HepG2 (cell line): ENCODE measurements around the gene TLCD3B. TPM values are rescaled to one million over a fixed set of nuclear protein-coding genes. Genes with fewer than 3 reads are reported as not detected.

Source experiments
- HNF1B ChIP-seq: sonication (generic); formaldehyde crosslinking; IDR thresholded peaks from 2 replicates; pipeline ENCODE4 v1.5.1; 2020; ENCODE audit warnings: mild to moderate bottlenecking, moderate library complexity, missing genetic modification reagents
- HNF4G ChIP-seq, 2 experiments: sonication (generic) in 1 of 2; formaldehyde crosslinking in 1 of 2; IDR thresholded peaks; 2 replicates each; pipeline versions ENCODE4 v1.4.0 to v1.6.1; 2011 to 2020; ENCODE audit warnings: borderline replicate concordance in 2 of 2, low read depth in 2 of 2, mild to moderate bottlenecking in 2 of 2, low read length in 1 of 2, missing genetic modification reagents in 1 of 2, moderate library complexity in 1 of 2
- LCORL ChIP-seq, 2 experiments: fragments of 450-650 bp in 1 of 2; sonication (generic) in 1 of 2; formaldehyde crosslinking in 1 of 2; IDR thresholded peaks; 2 replicates each; pipeline versions ENCODE4 v1.5.0 to v1.6.1; 2017 to 2020; ENCODE audit warnings: antibody characterized with exemption in 1 of 2, missing genetic modification reagents in 1 of 2
- NFYB ChIP-seq: sonication (generic); formaldehyde crosslinking; IDR thresholded peaks from 2 replicates; pipeline ENCODE4 v1.4.0; 2020; ENCODE audit warnings: missing genetic modification reagents
- PHF8 ChIP-seq: sonication (generic); formaldehyde crosslinking; IDR thresholded peaks from 2 replicates; pipeline ENCODE4 v1.5.0; 2020; ENCODE audit warnings: missing genetic modification reagents
- SMAD3 ChIP-seq: sonication (generic); formaldehyde crosslinking; IDR thresholded peaks from 2 replicates; pipeline ENCODE4 v1.4.0; 2020; ENCODE audit warnings: missing genetic modification reagents
- SMARCC2 ChIP-seq: fragments of 450-650 bp; IDR thresholded peaks from 2 replicates; pipeline ENCODE4 v1.6.1; 2017; ENCODE audit warnings: antibody characterized with exemption, mild to moderate bottlenecking
- TBX3 ChIP-seq: fragments of 450-650 bp; IDR thresholded peaks from 2 replicates; pipeline ENCODE4 v1.6.1; 2017; ENCODE audit warnings: antibody characterized with exemption, mild to moderate bottlenecking, inconsistent platforms, borderline replicate concordance
- THAP9 ChIP-seq: sonication (generic); formaldehyde crosslinking; IDR thresholded peaks from 2 replicates; pipeline ENCODE4; 2020; ENCODE audit warnings: missing genetic modification reagents, mild to moderate bottlenecking, borderline replicate concordance
- TRAFD1 ChIP-seq: sonication (generic); formaldehyde crosslinking; IDR thresholded peaks from 2 replicates; pipeline ENCODE4 v1.5.1; 2020; ENCODE audit warnings: missing genetic modification reagents, mild to moderate bottlenecking, borderline replicate concordance
- ZBTB20 ChIP-seq: sonication (generic); formaldehyde crosslinking; IDR thresholded peaks from 2 replicates; pipeline ENCODE4 v1.8.1; 2023; ENCODE audit warnings: missing genetic modification reagents, low read depth, mild to moderate bottlenecking, borderline replicate concordance
- ZBTB43 ChIP-seq: sonication (generic); formaldehyde crosslinking; conservative IDR thresholded peaks from 2 replicates; pipeline ENCODE4 v1.4.0; 2020; ENCODE audit warnings: missing genetic modification reagents
- ZFY ChIP-seq: sonication (generic); formaldehyde crosslinking; IDR thresholded peaks from 2 replicates; pipeline ENCODE4 v1.4.0; 2020; ENCODE audit warnings: missing genetic modification reagents
- ZNF136 ChIP-seq: sonication (generic); formaldehyde crosslinking; IDR thresholded peaks from 2 replicates; pipeline ENCODE4 v1.8.1; 2022; ENCODE audit warnings: low read depth, mild to moderate bottlenecking, moderate library complexity, missing genetic modification reagents
- ZNF143 ChIP-seq: sonication (generic); formaldehyde crosslinking; IDR thresholded peaks from 2 replicates; pipeline ENCODE4 v1.4.0; 2020; ENCODE audit warnings: missing genetic modification reagents
- ZNF207 ChIP-seq: fragments of 450-650 bp; IDR thresholded peaks from 2 replicates; pipeline ENCODE4 v1.6.1; 2016; ENCODE audit warnings: antibody characterized with exemption, borderline replicate concordance
- ZNF567 ChIP-seq: sonication (generic); formaldehyde crosslinking; IDR thresholded peaks from 2 replicates; pipeline ENCODE4 v1.8.1; 2023; ENCODE audit warnings: mild to moderate bottlenecking, missing genetic modification reagents, borderline replicate concordance
- ZNF891 ChIP-seq: sonication (generic); formaldehyde crosslinking; IDR thresholded peaks from 2 replicates; pipeline ENCODE4 v1.5.0; 2020; ENCODE audit warnings: mild to moderate bottlenecking, missing genetic modification reagents
- ZSCAN21 ChIP-seq: sonication (generic); formaldehyde crosslinking; IDR thresholded peaks from 2 replicates; pipeline ENCODE4 v1.8.0; 2022; ENCODE audit warnings: mild to moderate bottlenecking, missing genetic modification reagents, moderate library complexity, borderline replicate concordance
- polyA plus RNA-seq, 8 experiments: library from polyadenylated mRNA; depleted of rRNA in 3 of 8; stranded (reverse) in 7 of 8; unstranded in 1 of 8; fragments of >200 nt; fragmentation: Illumina TruSeq in 4 of 8; extraction: Trizol in 4 of 8; gene quantifications; 2 replicates each; pipeline versions ENCODE4 v1.2.1 to v1.2.3, GENCODE V29; 2011 to 2016; ENCODE audit warnings: low read depth in 4 of 8, missing spikeins in 1 of 8, mixed read lengths in 1 of 8; ENCODE audit not compliant: insufficient read depth in 1 of 8
- total RNA-seq, 5 experiments: library from RNA; depleted of rRNA; stranded (reverse); fragments of >200 nt; fragmentation: Illumina TruSeq; extraction: Trizol; gene quantifications; 2 replicates each; pipeline ENCODE4 v1.2.3, GENCODE V29; 2016; ENCODE audit warnings: low read depth in 1 of 5
- TF ChIP-seq, protein P1 (sequence below): fragments of 450-650 bp; IDR thresholded peaks from 2 replicates; pipeline ENCODE4 v1.6.1; 2017

TLCD3B gene
- total and polyA plus RNA-seq, 2 of the 13 experiments (the other 11 are each of a cell fraction or from before 2014, with no cell fraction given), result not detected

DNA sequence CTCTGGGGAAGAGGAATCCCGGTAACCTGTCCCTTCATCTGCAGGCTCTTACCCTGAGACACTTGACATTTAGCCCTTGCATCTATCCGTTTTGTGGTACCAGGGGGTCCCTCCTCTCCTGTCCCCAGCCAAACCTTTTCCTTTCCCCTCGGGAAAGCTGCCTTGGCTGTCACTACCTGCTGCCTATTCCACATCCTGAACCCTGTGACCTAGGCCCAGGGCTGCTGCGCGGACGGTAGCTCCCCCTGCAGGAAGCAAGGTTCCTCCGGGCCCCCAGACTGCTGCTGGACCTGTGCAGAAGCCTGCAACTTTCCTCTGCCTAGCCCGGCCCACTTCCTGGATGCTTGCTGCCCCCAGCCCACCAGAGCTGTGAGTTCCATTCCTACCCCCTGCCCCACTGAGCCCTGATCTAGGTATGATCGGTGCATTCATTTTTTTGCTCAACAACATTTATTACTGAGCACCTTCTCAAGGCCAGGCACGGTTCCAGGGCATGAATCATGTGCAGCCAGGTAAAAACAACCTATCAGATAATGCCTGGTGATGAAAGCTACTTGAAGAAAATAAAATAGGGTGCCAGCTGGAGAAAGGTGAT lies 24.0 kb upstream of the TLCD3B start (continued):
- TF ChIP-seq, protein P1, sequence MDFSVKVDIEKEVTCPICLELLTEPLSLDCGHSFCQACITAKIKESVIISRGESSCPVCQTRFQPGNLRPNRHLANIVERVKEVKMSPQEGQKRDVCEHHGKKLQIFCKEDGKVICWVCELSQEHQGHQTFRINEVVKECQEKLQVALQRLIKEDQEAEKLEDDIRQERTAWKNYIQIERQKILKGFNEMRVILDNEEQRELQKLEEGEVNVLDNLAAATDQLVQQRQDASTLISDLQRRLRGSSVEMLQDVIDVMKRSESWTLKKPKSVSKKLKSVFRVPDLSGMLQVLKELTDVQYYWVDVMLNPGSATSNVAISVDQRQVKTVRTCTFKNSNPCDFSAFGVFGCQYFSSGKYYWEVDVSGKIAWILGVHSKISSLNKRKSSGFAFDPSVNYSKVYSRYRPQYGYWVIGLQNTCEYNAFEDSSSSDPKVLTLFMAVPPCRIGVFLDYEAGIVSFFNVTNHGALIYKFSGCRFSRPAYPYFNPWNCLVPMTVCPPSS, result no peak
- TF ChIP-seq TBX3 (no peak), ZNF567 (CRISPR knock-in tag) (no peak), ZNF207 (no peak), THAP9 (CRISPR knock-in tag) (peak; percentile 63; the same call in 1 of the 2 replicates), SMARCC2 (no peak), ZNF143 (CRISPR knock-in tag) (no peak), HNF4G (IDR thresholded peaks at IDR 0.05; ENCODE audit: borderline replicate concordance, low read depth, low read length) (no peak), HNF4G (CRISPR knock-in tag; IDR thresholded peaks at IDR 0.05; ENCODE audit: borderline replicate concordance, low read depth) (no peak), ZBTB43 (CRISPR knock-in tag) (no peak), PHF8 (CRISPR knock-in tag) (0 out of 2 replicates have a peak, but pooled peaks have one; percentile 20), NFYB (CRISPR knock-in tag) (no peak), ZBTB20 (CRISPR knock-in tag) (no peak), ZNF136 (CRISPR knock-in tag) (0 out of 2 replicates have a peak, but pooled peaks have one; percentile 44), ZFY (CRISPR knock-in tag) (peak; percentile 61; the same call in 1 of the 2 replicates), SMAD3 (CRISPR knock-in tag) (0 out of 2 replicates have a peak, but pooled peaks have one; percentile 16), LCORL (IDR thresholded peaks at IDR 0.05) (no peak), LCORL (CRISPR knock-in tag; IDR thresholded peaks at IDR 0.05) (0 out of 2 replicates have a peak, but pooled peaks have one; percentile 46), HNF1B (peak; percentile 52; the same call in 1 of the 2 replicates), ZSCAN21 (CRISPR knock-in tag) (peak; percentile 69; the same call in 1 of the 2 replicates), TRAFD1 (no peak; the same call in 1 of the 2 replicates), ZNF891 (CRISPR knock-in tag) (no peak; the same call in 1 of the 2 replicates)
